Choroid plexus epithelial cell (primary cell): Measurements from ENCODE around the gene ARID2.

Source experiments
- DNase-seq: peaks from one replicate; pipeline ENCODE4 v3.0.0-alpha.2; 2010; ENCODE audit warnings: low read depth
- H3K4me3 ChIP-seq: 2 replicates; pipeline ENCODE4 v1.5.1; 2011; ENCODE audit warnings: low read depth, mild to moderate bottlenecking, control low read depth, low read length, moderate library complexity
- CTCF ChIP-seq: conservative IDR thresholded peaks from 2 replicates; pipeline ENCODE4 v1.5.1; 2011; ENCODE audit warnings: low read depth, mild to moderate bottlenecking, control low read depth, inconsistent platforms, low read length, moderate library complexity

Gene ARID2

GRCh38 chr12:45760333-45760732 is 30.8 kb downstream of the ARID2 start:
- no peak for DNase-seq
- no peak for TF ChIP-seq CTCF
- no peak overlapping the region for H3K4me3 ChIP-seq

GRCh38 chr12:45762185-45763110 is 32.9 kb downstream of the ARID2 start:
- DNase-seq = peak; percentile 83
- H3K4me3 ChIP-seq = no peak overlapping the region
- peak; percentile 78 for TF ChIP-seq CTCF

GRCh38 chr12:45763381-45763780 is 33.9 kb downstream of the ARID2 start:
- no peak for DNase-seq
- no peak overlapping the region for H3K4me3 ChIP-seq
- TF ChIP-seq CTCF = no peak

GRCh38 chr12:45768194-45768593 is 38.7 kb downstream of the ARID2 start:
- DNase-seq = no peak
- H3K4me3 ChIP-seq = no peak overlapping the region
- TF ChIP-seq CTCF = no peak

- TF ChIP-seq CTCF = no peak
- DNase-seq = no peak
- no peak overlapping the region for H3K4me3 ChIP-seq
These were observed 44.2 kb downstream of the ARID2 start for GRCh38 chr12:45773747-45774146.

GRCh38 chr12:45774508-45775162 is 45.1 kb downstream of the ARID2 start:
- TF ChIP-seq CTCF = no peak
- no peak for DNase-seq

GRCh38 chr12:45775465-45775864 is 46.0 kb downstream of the ARID2 start:
- no peak for TF ChIP-seq CTCF
- no peak for DNase-seq

More at GRCh38 chr12:45774508-45775162, 45.1 kb downstream of the ARID2 start:
- no peak overlapping the region for H3K4me3 ChIP-seq

More at GRCh38 chr12:45775465-45775864, 46.0 kb downstream of the ARID2 start:
- no peak overlapping the region for H3K4me3 ChIP-seq
